ENCODE results near the gene SLU7. TPM values are rescaled to one million over a fixed set of nuclear protein-coding genes. Genes with fewer than 3 reads are reported as not detected.

The SLU7 gene
- total RNA-seq, 1 donor from 2014 or later: 48.4 TPM

DNA sequence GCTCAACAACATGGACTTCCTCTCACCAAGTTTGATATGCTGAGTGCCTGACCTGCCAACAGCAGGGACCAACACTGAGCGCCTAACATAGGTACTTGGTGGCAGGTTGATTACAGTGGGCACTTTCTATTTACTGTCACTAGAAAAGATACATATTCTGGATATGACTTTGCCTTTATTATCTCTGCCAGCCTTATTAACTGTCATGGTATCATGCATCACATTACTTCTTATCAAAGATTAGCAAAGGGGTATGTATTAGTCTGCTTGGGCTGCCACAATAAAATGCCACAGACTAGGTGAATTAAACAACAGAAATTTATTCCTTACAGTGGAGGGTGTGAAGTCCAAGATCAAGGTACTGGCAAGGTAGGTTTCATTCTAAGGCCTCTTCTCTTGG lies 34.2 kb downstream of the SLU7 start:
- Histone ChIP-seq H3K9ac (ENCODE audit: low read length) (no peak overlapping the region), H3K36me3 (ENCODE audit: insufficient read depth, low read length) (no peaks in the 10 kb centered on the region), H3K4me1 (ENCODE audit: insufficient read depth, low read length) (no peaks in the 10 kb centered on the region), H3K27ac (ENCODE audit: low read depth, low read length) (no peak overlapping the region), H3K4me2 (ENCODE audit: low read length) (no peak overlapping the region), H3K79me2 (ENCODE audit: insufficient read depth, low read length) (no peaks in the 10 kb centered on the region), H4K20me1 (ENCODE audit: insufficient read depth, low read length) (no peaks in the 10 kb centered on the region), H3K9me3 (ENCODE audit: insufficient read depth, low read depth, low read length) (no peaks in the 10 kb centered on the region), H2AFZ (ENCODE audit: low read depth, low read length) (no peak overlapping the region), H3K4me3 (ENCODE audit: insufficient read depth, low read depth, low read length) (no peak overlapping the region), H3K27me3 (ENCODE audit: insufficient read depth, low read length) (no peaks in the 10 kb centered on the region)
- Mint-ChIP-seq H3K4me1 (ENCODE audit: low read depth, unreplicated experiment) (no peaks in the 10 kb centered on the region), H3K9me3 (ENCODE audit: unreplicated experiment) (peaks cover 17% of the 10 kb centered on the region), H3K27ac (ENCODE audit: unreplicated experiment) (no peak overlapping the region), H3K27me3 (ENCODE audit: low read depth, unreplicated experiment) (peaks cover 8% of the 10 kb centered on the region), H3K4me3 (ENCODE audit: unreplicated experiment) (no peak overlapping the region), H3K36me3 (ENCODE audit: low read depth, unreplicated experiment) (peaks cover 2% of the 10 kb centered on the region)
- FAIRE-seq (no peak), DNase-seq (ENCODE audit: low read depth) (no peak)
- TF ChIP-seq, protein P1, sequence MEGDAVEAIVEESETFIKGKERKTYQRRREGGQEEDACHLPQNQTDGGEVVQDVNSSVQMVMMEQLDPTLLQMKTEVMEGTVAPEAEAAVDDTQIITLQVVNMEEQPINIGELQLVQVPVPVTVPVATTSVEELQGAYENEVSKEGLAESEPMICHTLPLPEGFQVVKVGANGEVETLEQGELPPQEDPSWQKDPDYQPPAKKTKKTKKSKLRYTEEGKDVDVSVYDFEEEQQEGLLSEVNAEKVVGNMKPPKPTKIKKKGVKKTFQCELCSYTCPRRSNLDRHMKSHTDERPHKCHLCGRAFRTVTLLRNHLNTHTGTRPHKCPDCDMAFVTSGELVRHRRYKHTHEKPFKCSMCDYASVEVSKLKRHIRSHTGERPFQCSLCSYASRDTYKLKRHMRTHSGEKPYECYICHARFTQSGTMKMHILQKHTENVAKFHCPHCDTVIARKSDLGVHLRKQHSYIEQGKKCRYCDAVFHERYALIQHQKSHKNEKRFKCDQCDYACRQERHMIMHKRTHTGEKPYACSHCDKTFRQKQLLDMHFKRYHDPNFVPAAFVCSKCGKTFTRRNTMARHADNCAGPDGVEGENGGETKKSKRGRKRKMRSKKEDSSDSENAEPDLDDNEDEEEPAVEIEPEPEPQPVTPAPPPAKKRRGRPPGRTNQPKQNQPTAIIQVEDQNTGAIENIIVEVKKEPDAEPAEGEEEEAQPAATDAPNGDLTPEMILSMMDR (IDR thresholded peaks at IDR 0.05; ENCODE audit: insufficient read depth, low read depth, low read length): no peak
- no peak for TF ChIP-seq EZH2 (IDR thresholded peaks at IDR 0.05; ENCODE audit: insufficient read depth, low read length)

DNA sequence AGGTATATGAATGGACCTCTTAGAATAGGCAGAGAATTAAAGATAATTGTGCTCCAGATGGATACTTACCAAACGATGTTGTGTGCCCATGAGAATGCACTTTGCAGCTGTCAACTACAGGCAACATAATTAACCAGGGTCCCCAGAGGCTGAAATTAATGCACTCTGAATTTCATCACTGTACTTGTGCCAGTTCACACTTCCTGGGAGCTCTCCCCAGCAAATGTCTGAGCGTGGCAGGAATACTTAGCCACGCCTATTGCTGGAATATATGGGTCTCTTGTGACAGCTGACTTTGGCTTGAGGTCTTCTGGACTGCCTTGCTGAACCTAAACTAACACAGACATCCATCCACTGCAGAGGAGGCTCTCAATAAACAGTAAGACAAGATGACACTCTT lies 36.5 kb downstream of the SLU7 start:
- Histone ChIP-seq H4K20me1 (ENCODE audit: insufficient read depth, low read length) (no peaks in the 10 kb centered on the region), H3K27ac (ENCODE audit: low read depth, low read length) (no peak overlapping the region), H3K4me3 (ENCODE audit: insufficient read depth, low read depth, low read length) (no peak overlapping the region), H3K4me2 (ENCODE audit: low read length) (no peak overlapping the region), H3K36me3 (ENCODE audit: insufficient read depth, low read length) (no peaks in the 10 kb centered on the region), H3K27me3 (ENCODE audit: insufficient read depth, low read length) (no peaks in the 10 kb centered on the region), H3K9me3 (ENCODE audit: insufficient read depth, low read depth, low read length) (no peaks in the 10 kb centered on the region), H2AFZ (ENCODE audit: low read depth, low read length) (no peak overlapping the region), H3K4me1 (ENCODE audit: insufficient read depth, low read length) (no peaks in the 10 kb centered on the region), H3K9ac (ENCODE audit: low read length) (no peak overlapping the region), H3K79me2 (ENCODE audit: insufficient read depth, low read length) (no peaks in the 10 kb centered on the region)
- no peak for FAIRE-seq
- no peak for TF ChIP-seq EZH2 (IDR thresholded peaks at IDR 0.05; ENCODE audit: insufficient read depth, low read length)
- TF ChIP-seq, protein P1 (IDR thresholded peaks at IDR 0.05; ENCODE audit: insufficient read depth, low read depth, low read length): no peak
- Mint-ChIP-seq H3K36me3 (ENCODE audit: low read depth, unreplicated experiment) (no peaks in the 10 kb centered on the region), H3K27ac (ENCODE audit: unreplicated experiment) (no peak overlapping the region), H3K4me3 (ENCODE audit: unreplicated experiment) (no peak overlapping the region), H3K9me3 (ENCODE audit: unreplicated experiment) (peaks cover 9% of the 10 kb centered on the region), H3K4me1 (ENCODE audit: low read depth, unreplicated experiment) (no peaks in the 10 kb centered on the region), H3K27me3 (ENCODE audit: low read depth, unreplicated experiment) (peaks cover 11% of the 10 kb centered on the region)
- DNase-seq (ENCODE audit: low read depth): no peak

DNA sequence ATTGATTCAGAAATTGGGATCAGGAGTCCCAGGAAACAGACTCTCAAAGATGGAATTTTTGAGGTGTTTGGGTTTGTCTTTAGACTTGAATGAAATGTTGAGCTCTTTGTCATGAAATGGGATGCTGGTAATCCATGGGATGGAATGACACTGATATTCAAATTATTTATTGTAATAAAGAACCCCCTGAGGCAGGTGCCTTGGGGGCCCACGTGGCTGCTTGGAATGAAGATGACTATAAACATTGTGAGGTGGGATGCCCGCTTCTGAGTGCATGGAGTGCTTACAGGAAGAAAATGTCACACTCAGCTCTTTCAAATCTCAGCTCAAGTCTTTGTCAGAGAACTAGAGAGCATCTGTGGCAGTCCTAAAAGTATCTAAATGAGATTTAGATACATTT lies 38.8 kb downstream of the SLU7 start:
- Mint-ChIP-seq H3K27me3 (ENCODE audit: low read depth, unreplicated experiment) (peaks cover 11% of the 10 kb centered on the region), H3K36me3 (ENCODE audit: low read depth, unreplicated experiment) (no peaks in the 10 kb centered on the region), H3K27ac (ENCODE audit: unreplicated experiment) (no peak overlapping the region), H3K9me3 (ENCODE audit: unreplicated experiment) (no peaks in the 10 kb centered on the region), H3K4me3 (ENCODE audit: unreplicated experiment) (no peak overlapping the region), H3K4me1 (ENCODE audit: low read depth, unreplicated experiment) (peaks cover 3% of the 10 kb centered on the region)
- Histone ChIP-seq H3K36me3 (ENCODE audit: insufficient read depth, low read length) (no peaks in the 10 kb centered on the region), H3K9ac (ENCODE audit: low read length) (no peak overlapping the region), H2AFZ (ENCODE audit: low read depth, low read length) (no peak overlapping the region), H3K79me2 (ENCODE audit: insufficient read depth, low read length) (no peaks in the 10 kb centered on the region), H3K4me3 (ENCODE audit: insufficient read depth, low read depth, low read length) (no peak overlapping the region), H3K4me2 (ENCODE audit: low read length) (no peak overlapping the region), H4K20me1 (ENCODE audit: insufficient read depth, low read length) (no peaks in the 10 kb centered on the region), H3K27ac (ENCODE audit: low read depth, low read length) (no peak overlapping the region), H3K27me3 (ENCODE audit: insufficient read depth, low read length) (peaks cover 10% of the 10 kb centered on the region), H3K9me3 (ENCODE audit: insufficient read depth, low read depth, low read length) (no peaks in the 10 kb centered on the region), H3K4me1 (ENCODE audit: insufficient read depth, low read length) (no peaks in the 10 kb centered on the region)
- DNase-seq (ENCODE audit: low read depth): no peak
- TF ChIP-seq, protein P1 (IDR thresholded peaks at IDR 0.05; ENCODE audit: insufficient read depth, low read depth, low read length): no peak
- TF ChIP-seq EZH2 (IDR thresholded peaks at IDR 0.05; ENCODE audit: insufficient read depth, low read length): no peak
- no peak for FAIRE-seq
